ENCODE measurements around the gene DNAH17.

- TF ChIP-seq TCF7L2 (IDR thresholded peaks at IDR 0.05; ENCODE audit: borderline replicate concordance, extremely low read depth, insufficient read depth, insufficient read length) = no peak
- TF ChIP-seq SP1 (IDR thresholded peaks at IDR 0.05; ENCODE audit: low read depth) = no peak
- no peak for TF ChIP-seq CTCF (IDR thresholded peaks at IDR 0.05 in 2 of 3, conservative IDR thresholded peaks at IDR 0.05 in 1 of 3; ENCODE audit: borderline replicate concordance in 1 of 3, insufficient read depth in 1 of 3, low read depth in 2 of 3, low read length in 2 of 3)
- TF ChIP-seq ZNF274 (IDR thresholded peaks at IDR 0.05; ENCODE audit: low read depth, low read length) = no peak
- no peak for TF ChIP-seq MAX (IDR thresholded peaks at IDR 0.05)
- TF ChIP-seq EZH2 (IDR thresholded peaks at IDR 0.05) = no peak
- TF ChIP-seq POLR2A (IDR thresholded peaks at IDR 0.05; ENCODE audit: borderline replicate concordance, extremely low read depth, insufficient read depth, insufficient read length) = no peak
- no peak for TF ChIP-seq ATF3 (IDR thresholded peaks at IDR 0.05)
- no peak for TF ChIP-seq CEBPB (IDR thresholded peaks at IDR 0.05; ENCODE audit: low read depth)
- TF ChIP-seq EZH2phosphoT487 (IDR thresholded peaks at IDR 0.05; ENCODE audit: borderline replicate concordance) = no peak
- TF ChIP-seq SIN3A (IDR thresholded peaks at IDR 0.05; ENCODE audit: low read depth) = no peak
- no peak for TF ChIP-seq ELF1 (IDR thresholded peaks at IDR 0.05; ENCODE audit: borderline replicate concordance, low read depth)
- no peak for TF ChIP-seq REST (IDR thresholded peaks at IDR 0.05; ENCODE audit: low read depth)
Observed at GRCh38 chr17:78488156-78488555, 89.0 kb downstream of the DNAH17 start.

All from HCT116 (cell line).